GM23338 (cell line): Measurements from ENCODE around the gene FKRP.

ENCODE experiments used
- CREB1 ChIP-seq: fragments of 250-450 bp; sonication (Bioruptor Pico); IDR thresholded peaks from 2 replicates; pipeline ENCODE4 v1.5.0; 2020; ENCODE audit warnings: low read depth, mild to moderate bottlenecking, moderate library complexity
- EZH2 ChIP-seq: fragments of 200-600 bp; sonication (generic); IDR thresholded peaks from one replicate; pipeline ENCODE4 v1.8.0; 2017; ENCODE audit warnings: antibody characterized with exemption, mild to moderate bottlenecking, low read depth; ENCODE audit not compliant: unreplicated experiment
- EZH2phosphoT487 ChIP-seq: fragments of 200-600 bp; sonication (generic); IDR thresholded peaks from one replicate; pipeline ENCODE4 v1.8.1; 2018; ENCODE audit warnings: antibody characterized with exemption; ENCODE audit not compliant: unreplicated experiment
- JUNB ChIP-seq: IDR thresholded peaks from one replicate; pipeline ENCODE4 v1.6.1; 2016; ENCODE audit warnings: antibody characterized with exemption; ENCODE audit not compliant: unreplicated experiment
- POLR2AphosphoS5 ChIP-seq: IDR thresholded peaks from 2 replicates; pipeline ENCODE4 v1.6.1; 2016; ENCODE audit warnings: antibody characterized with exemption, low read depth
- STAT1 ChIP-seq: IDR thresholded peaks from one replicate; pipeline ENCODE4 v1.6.1; 2016; ENCODE audit warnings: antibody characterized with exemption; ENCODE audit not compliant: unreplicated experiment
- TF ChIP-seq, protein P1 (sequence below), 2 experiments: fragments of 200-600 bp in 1 of 2; sonication (generic) in 1 of 2; conservative IDR thresholded peaks; 2 replicates each; pipeline versions ENCODE4 v1.5.1 to v1.6.1; 2016 to 2017; ENCODE audit warnings: antibody characterized with exemption in 2 of 2, low read depth in 2 of 2, mild to moderate bottlenecking in 2 of 2, moderate library complexity in 1 of 2
- TF ChIP-seq, protein P2 (sequence below): IDR thresholded peaks from one replicate; pipeline ENCODE4 v1.6.1; 2018; ENCODE audit warnings: antibody characterized with exemption; ENCODE audit not compliant: unreplicated experiment
- TF ChIP-seq, protein P3 (sequence below): IDR thresholded peaks from 2 replicates; pipeline ENCODE4 v1.6.1; 2016; ENCODE audit warnings: antibody characterized with exemption
- TF ChIP-seq, protein P4 (sequence below): fragments of 250-450 bp; sonication (Bioruptor Pico); IDR thresholded peaks from 2 replicates; pipeline ENCODE4 v1.5.0; 2020; ENCODE audit warnings: mild to moderate bottlenecking, moderate library complexity

GRCh38 chr19:46766569-46767317 lies 20.9 kb downstream of the FKRP start:
- TF ChIP-seq EZH2, result no peak
- TF ChIP-seq, protein P1, sequence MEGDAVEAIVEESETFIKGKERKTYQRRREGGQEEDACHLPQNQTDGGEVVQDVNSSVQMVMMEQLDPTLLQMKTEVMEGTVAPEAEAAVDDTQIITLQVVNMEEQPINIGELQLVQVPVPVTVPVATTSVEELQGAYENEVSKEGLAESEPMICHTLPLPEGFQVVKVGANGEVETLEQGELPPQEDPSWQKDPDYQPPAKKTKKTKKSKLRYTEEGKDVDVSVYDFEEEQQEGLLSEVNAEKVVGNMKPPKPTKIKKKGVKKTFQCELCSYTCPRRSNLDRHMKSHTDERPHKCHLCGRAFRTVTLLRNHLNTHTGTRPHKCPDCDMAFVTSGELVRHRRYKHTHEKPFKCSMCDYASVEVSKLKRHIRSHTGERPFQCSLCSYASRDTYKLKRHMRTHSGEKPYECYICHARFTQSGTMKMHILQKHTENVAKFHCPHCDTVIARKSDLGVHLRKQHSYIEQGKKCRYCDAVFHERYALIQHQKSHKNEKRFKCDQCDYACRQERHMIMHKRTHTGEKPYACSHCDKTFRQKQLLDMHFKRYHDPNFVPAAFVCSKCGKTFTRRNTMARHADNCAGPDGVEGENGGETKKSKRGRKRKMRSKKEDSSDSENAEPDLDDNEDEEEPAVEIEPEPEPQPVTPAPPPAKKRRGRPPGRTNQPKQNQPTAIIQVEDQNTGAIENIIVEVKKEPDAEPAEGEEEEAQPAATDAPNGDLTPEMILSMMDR (conservative IDR thresholded peaks at IDR 0.05; ENCODE audit: low read depth in 2 of 2), result peak; percentile 87 to 91
- TF ChIP-seq POLR2AphosphoS5, result 0 out of 2 replicates have a peak, but pooled peaks have one; percentile 22
- TF ChIP-seq JUNB, result no peak
- no peak for TF ChIP-seq EZH2phosphoT487
- TF ChIP-seq, protein P2, sequence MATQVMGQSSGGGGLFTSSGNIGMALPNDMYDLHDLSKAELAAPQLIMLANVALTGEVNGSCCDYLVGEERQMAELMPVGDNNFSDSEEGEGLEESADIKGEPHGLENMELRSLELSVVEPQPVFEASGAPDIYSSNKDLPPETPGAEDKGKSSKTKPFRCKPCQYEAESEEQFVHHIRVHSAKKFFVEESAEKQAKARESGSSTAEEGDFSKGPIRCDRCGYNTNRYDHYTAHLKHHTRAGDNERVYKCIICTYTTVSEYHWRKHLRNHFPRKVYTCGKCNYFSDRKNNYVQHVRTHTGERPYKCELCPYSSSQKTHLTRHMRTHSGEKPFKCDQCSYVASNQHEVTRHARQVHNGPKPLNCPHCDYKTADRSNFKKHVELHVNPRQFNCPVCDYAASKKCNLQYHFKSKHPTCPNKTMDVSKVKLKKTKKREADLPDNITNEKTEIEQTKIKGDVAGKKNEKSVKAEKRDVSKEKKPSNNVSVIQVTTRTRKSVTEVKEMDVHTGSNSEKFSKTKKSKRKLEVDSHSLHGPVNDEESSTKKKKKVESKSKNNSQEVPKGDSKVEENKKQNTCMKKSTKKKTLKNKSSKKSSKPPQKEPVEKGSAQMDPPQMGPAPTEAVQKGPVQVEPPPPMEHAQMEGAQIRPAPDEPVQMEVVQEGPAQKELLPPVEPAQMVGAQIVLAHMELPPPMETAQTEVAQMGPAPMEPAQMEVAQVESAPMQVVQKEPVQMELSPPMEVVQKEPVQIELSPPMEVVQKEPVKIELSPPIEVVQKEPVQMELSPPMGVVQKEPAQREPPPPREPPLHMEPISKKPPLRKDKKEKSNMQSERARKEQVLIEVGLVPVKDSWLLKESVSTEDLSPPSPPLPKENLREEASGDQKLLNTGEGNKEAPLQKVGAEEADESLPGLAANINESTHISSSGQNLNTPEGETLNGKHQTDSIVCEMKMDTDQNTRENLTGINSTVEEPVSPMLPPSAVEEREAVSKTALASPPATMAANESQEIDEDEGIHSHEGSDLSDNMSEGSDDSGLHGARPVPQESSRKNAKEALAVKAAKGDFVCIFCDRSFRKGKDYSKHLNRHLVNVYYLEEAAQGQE, result no peak
- TF ChIP-seq, protein P3, sequence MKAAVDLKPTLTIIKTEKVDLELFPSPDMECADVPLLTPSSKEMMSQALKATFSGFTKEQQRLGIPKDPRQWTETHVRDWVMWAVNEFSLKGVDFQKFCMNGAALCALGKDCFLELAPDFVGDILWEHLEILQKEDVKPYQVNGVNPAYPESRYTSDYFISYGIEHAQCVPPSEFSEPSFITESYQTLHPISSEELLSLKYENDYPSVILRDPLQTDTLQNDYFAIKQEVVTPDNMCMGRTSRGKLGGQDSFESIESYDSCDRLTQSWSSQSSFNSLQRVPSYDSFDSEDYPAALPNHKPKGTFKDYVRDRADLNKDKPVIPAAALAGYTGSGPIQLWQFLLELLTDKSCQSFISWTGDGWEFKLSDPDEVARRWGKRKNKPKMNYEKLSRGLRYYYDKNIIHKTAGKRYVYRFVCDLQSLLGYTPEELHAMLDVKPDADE, result no peak
- TF ChIP-seq, protein P4, sequence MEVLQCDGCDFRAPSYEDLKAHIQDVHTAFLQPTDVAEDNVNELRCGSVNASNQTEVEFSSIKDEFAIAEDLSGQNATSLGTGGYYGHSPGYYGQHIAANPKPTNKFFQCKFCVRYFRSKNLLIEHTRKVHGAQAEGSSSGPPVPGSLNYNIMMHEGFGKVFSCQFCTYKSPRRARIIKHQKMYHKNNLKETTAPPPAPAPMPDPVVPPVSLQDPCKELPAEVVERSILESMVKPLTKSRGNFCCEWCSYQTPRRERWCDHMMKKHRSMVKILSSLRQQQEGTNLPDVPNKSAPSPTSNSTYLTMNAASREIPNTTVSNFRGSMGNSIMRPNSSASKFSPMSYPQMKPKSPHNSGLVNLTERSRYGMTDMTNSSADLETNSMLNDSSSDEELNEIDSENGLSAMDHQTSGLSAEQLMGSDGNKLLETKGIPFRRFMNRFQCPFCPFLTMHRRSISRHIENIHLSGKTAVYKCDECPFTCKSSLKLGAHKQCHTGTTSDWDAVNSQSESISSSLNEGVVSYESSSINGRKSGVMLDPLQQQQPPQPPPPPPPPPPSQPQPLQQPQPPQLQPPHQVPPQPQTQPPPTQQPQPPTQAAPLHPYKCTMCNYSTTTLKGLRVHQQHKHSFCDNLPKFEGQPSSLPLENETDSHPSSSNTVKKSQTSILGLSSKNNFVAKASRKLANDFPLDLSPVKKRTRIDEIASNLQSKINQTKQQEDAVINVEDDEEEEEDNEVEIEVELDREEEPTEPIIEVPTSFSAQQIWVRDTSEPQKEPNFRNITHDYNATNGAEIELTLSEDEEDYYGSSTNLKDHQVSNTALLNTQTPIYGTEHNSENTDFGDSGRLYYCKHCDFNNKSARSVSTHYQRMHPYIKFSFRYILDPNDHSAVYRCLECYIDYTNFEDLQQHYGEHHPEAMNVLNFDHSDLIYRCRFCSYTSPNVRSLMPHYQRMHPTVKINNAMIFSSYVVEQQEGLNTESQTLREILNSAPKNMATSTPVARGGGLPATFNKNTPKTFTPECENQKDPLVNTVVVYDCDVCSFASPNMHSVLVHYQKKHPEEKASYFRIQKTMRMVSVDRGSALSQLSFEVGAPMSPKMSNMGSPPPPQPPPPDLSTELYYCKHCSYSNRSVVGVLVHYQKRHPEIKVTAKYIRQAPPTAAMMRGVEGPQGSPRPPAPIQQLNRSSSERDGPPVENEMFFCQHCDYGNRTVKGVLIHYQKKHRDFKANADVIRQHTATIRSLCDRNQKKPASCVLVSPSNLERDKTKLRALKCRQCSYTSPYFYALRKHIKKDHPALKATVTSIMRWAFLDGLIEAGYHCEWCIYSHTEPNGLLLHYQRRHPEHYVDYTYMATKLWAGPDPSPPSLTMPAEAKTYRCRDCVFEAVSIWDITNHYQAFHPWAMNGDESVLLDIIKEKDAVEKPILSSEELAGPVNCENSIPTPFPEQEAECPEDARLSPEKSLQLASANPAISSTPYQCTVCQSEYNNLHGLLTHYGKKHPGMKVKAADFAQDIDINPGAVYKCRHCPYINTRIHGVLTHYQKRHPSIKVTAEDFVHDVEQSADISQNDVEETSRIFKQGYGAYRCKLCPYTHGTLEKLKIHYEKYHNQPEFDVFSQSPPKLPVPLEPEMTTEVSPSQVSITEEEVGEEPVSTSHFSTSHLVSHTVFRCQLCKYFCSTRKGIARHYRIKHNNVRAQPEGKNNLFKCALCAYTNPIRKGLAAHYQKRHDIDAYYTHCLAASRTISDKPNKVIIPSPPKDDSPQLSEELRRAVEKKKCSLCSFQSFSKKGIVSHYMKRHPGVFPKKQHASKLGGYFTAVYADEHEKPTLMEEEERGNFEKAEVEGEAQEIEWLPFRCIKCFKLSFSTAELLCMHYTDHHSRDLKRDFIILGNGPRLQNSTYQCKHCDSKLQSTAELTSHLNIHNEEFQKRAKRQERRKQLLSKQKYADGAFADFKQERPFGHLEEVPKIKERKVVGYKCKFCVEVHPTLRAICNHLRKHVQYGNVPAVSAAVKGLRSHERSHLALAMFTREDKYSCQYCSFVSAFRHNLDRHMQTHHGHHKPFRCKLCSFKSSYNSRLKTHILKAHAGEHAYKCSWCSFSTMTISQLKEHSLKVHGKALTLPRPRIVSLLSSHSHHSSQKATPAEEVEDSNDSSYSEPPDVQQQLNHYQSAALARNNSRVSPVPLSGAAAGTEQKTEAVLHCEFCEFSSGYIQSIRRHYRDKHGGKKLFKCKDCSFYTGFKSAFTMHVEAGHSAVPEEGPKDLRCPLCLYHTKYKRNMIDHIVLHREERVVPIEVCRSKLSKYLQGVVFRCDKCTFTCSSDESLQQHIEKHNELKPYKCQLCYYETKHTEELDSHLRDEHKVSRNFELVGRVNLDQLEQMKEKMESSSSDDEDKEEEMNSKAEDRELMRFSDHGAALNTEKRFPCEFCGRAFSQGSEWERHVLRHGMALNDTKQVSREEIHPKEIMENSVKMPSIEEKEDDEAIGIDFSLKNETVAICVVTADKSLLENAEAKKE (CRISPR knock-in tag), result no peak
- TF ChIP-seq CREB1, result no peak
- TF ChIP-seq STAT1, result no peak
